Ishikawa (cell line): ENCODE results near the gene SMTNL1.

ENCODE experiments used
- CEBPB ChIP-seq: IDR thresholded peaks from 2 replicates; pipeline ENCODE4 v1.6.1; 2012
- CREB1 ChIP-seq: IDR thresholded peaks from 2 replicates; pipeline ENCODE4 v1.6.1; 2012; ENCODE audit warnings: low read depth
- EGR1 ChIP-seq: IDR thresholded peaks from 2 replicates; pipeline ENCODE4 v1.6.1; 2012
- EP300 ChIP-seq: IDR thresholded peaks from 2 replicates; pipeline ENCODE4 v1.6.1; 2012; ENCODE audit warnings: borderline replicate concordance
- FOXM1 ChIP-seq: IDR thresholded peaks from 2 replicates; pipeline ENCODE4 v1.6.1; 2012; ENCODE audit warnings: low read depth, borderline replicate concordance
- MAX ChIP-seq: IDR thresholded peaks from 2 replicates; pipeline ENCODE4 v1.6.1; 2012
- NFIC ChIP-seq: IDR thresholded peaks from 2 replicates; pipeline ENCODE4 v1.6.1; 2012
- RAD21 ChIP-seq: IDR thresholded peaks from 2 replicates; pipeline ENCODE4 v1.6.1; 2012; ENCODE audit warnings: low read depth
- REST ChIP-seq: IDR thresholded peaks from 2 replicates; pipeline ENCODE4 v1.6.1; 2012; ENCODE audit warnings: low read depth, mild to moderate bottlenecking
- TAF1 ChIP-seq: IDR thresholded peaks from 2 replicates; pipeline ENCODE4 v1.6.1; 2012; ENCODE audit warnings: low read depth, mild to moderate bottlenecking
- TCF12 ChIP-seq: IDR thresholded peaks from 2 replicates; pipeline ENCODE4 v1.6.1; 2012; ENCODE audit warnings: low read depth
- TEAD4 ChIP-seq: IDR thresholded peaks from 2 replicates; pipeline ENCODE4 v1.6.1; 2012
- USF1 ChIP-seq: IDR thresholded peaks from 2 replicates; pipeline ENCODE4 v1.6.1; 2012
- YY1 ChIP-seq: IDR thresholded peaks from 2 replicates; pipeline ENCODE4 v1.6.1; 2012; ENCODE audit warnings: low read depth
- ZBTB7A ChIP-seq: IDR thresholded peaks from 2 replicates; pipeline ENCODE4 v1.6.1; 2012; ENCODE audit warnings: low read depth

The SMTNL1 gene

GRCh38 chr11:57588046-57588710 is 50.8 kb downstream of the SMTNL1 start:
- TF ChIP-seq MAX = no peak
- TF ChIP-seq YY1 = no peak
- no peak for TF ChIP-seq CREB1

DNA sequence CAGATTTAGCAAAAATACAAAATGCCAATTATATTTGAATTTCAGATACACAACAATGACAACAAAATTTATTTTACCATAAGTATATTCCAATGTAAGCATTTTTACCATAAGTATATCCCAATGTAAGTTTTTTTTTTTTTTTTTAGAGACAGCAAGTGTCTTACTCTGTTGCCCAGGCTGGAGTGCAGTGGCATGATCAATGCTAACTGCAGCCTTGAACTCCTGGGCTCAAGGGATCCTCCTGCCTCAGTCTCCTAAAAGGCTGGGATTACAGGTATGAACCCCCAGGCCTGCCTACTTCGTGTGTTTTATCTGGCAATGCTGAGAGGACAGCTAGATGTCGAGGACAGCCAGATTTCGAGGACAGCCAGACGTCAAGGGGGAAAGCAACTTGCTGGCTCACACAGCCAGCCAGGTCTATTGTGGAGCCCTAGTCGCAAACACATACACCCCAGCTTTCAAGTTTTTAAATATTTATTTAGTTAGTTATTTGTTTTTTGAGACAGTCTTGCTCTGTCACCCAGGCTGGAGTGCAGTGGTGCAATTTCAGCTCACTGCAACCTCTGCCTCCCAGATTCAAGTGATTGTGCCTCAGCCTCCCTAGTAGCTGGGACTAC is 59.0 kb downstream of the SMTNL1 start:
- TF ChIP-seq FOXM1 = no peak
- no peak for TF ChIP-seq ZBTB7A
- no peak for TF ChIP-seq CEBPB
- no peak for TF ChIP-seq EP300

GRCh38 chr11:57597461-57597915 is 60.1 kb downstream of the SMTNL1 start, which contains the start of gene SERPING1:
Gene SERPING1 (plus strand): TSS chr11:57597685. CDS start chr11:57598271, 586 bp downstream.
- TF ChIP-seq REST = no peak
- no peak for TF ChIP-seq EP300
- TF ChIP-seq USF1 = no peak
- no peak for TF ChIP-seq YY1
- TF ChIP-seq CEBPB = no peak
- TF ChIP-seq CREB1 = no peak
- no peak for TF ChIP-seq RAD21
- TF ChIP-seq FOXM1 = no peak
- no peak for TF ChIP-seq NFIC
- no peak for TF ChIP-seq MAX
- TF ChIP-seq ZBTB7A = no peak
- TF ChIP-seq EGR1 = no peak
- no peak for TF ChIP-seq TEAD4
- no peak for TF ChIP-seq TAF1
- no peak for TF ChIP-seq TCF12

DNA sequence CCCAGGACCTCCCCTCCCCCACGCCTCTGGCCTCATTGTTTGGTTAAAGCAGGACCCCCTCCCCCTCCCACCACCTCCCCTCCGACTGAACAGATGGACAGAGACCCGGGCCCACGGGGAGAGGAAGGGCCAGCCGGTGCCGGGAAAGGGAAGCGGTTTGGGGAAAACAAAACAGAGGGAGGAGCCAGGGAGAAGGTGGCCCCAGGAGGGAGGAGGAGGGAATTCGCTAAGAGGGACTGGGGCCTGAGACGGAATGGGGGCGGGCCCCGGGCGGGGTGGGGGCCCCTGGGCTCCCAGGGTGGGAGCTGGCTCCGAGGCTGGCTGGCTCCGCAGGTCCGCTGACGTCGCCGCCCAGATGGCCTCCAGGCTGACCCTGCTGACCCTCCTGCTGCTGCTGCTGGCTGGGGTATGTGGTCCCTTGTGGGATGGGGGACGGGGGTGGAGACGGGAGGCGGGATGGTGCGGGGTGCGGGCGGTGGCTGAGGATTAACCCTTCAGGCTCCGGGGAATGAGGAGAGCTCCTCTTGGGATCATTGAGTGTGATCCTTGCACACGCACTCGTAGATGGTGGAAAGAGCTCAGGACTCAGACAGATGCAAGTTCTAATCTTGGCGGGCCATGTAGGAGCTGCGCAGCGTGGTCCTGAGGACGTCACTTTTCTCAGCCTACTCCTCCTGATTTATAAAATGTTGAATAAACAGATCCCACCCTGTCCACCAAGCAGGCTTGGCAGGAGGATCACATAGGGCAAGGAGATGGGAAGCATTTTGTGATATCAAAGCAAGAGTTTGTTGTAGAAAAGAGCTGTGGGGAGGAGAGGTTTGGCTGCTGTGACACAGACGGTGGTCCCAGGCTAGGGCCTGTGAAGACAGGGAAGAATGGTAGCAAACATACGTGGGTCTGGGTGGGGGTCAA is 60.8 kb downstream of the SMTNL1 start:
- no peak for TF ChIP-seq CEBPB
- TF ChIP-seq EP300 = no peak
- TF ChIP-seq NFIC = no peak
- TF ChIP-seq RAD21 = no peak
- TF ChIP-seq ZBTB7A = no peak
- no peak for TF ChIP-seq TEAD4
- no peak for TF ChIP-seq TAF1
- TF ChIP-seq REST = no peak
- no peak for TF ChIP-seq YY1
- no peak for TF ChIP-seq MAX
- TF ChIP-seq TCF12 = no peak
- no peak for TF ChIP-seq CREB1
- no peak for TF ChIP-seq FOXM1

- TF ChIP-seq CREB1 = no peak
- no peak for TF ChIP-seq NFIC
- TF ChIP-seq TAF1 = no peak
- TF ChIP-seq CEBPB = no peak
- TF ChIP-seq USF1 = no peak
- no peak for TF ChIP-seq RAD21
- no peak for TF ChIP-seq EP300
- TF ChIP-seq ZBTB7A = no peak
- TF ChIP-seq EGR1 = no peak
These were observed 61.4 kb downstream of the SMTNL1 start for GRCh38 chr11:57598831-57599155.
